Esophagus muscularis mucosa (tissue), 3 donors: ENCODE data around the gene TAF6.

Source experiments
- POLR2A ChIP-seq: fragments of 450-650 bp; IDR thresholded peaks from one replicate; pipeline ENCODE4 v1.6.1; 2017; ENCODE audit warnings: antibody characterized with exemption, moderate library complexity, mild to moderate bottlenecking, low read depth
- TF ChIP-seq, protein P1 (sequence below), 3 experiments: fragments of 200-600 bp in 2 of 3; fragments of 450-650 bp in 1 of 3; sonication (generic) in 2 of 3; IDR thresholded peaks; one replicate each; pipeline ENCODE4 v1.5.1; 2017 to 2019; ENCODE audit warnings: antibody characterized with exemption in 3 of 3, mild to moderate bottlenecking in 2 of 3, moderate library complexity in 1 of 3

DNA sequence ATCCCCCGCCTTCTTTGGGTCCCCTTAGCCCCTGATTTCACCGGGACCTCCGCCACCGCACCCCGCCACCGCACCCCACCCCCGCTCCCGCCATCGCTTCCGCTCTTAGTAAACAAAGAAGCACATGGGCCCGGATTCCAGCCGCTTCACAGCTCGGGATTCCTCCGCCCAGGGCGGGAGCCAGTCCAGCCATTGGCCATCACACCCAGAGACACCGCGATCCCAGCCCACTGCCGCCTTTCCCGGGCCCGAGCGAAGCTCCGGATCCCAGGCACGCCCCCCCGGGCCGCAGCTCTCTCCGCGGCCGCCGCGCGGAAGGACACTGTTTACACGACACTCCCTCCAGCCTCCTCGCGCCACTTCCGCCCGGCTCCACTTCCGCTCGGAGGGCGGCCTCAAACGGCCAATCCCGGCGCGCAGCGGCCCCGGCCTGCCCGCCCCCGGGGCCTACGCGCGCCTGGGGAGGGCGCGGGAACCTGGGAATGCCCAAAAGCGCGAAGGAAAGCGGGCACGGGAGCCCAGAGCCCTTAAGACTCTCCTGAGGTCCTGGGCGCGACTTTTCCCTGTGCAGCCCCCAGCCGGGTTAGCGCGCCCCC, 18.6 kb downstream of the TAF6 start:
- TF ChIP-seq, protein P1, sequence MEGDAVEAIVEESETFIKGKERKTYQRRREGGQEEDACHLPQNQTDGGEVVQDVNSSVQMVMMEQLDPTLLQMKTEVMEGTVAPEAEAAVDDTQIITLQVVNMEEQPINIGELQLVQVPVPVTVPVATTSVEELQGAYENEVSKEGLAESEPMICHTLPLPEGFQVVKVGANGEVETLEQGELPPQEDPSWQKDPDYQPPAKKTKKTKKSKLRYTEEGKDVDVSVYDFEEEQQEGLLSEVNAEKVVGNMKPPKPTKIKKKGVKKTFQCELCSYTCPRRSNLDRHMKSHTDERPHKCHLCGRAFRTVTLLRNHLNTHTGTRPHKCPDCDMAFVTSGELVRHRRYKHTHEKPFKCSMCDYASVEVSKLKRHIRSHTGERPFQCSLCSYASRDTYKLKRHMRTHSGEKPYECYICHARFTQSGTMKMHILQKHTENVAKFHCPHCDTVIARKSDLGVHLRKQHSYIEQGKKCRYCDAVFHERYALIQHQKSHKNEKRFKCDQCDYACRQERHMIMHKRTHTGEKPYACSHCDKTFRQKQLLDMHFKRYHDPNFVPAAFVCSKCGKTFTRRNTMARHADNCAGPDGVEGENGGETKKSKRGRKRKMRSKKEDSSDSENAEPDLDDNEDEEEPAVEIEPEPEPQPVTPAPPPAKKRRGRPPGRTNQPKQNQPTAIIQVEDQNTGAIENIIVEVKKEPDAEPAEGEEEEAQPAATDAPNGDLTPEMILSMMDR (IDR thresholded peaks at IDR 0.05) = peak in 1 of 3 experiments; percentile 7
- TF ChIP-seq POLR2A = no peak
